ENCODE measurements around the gene CACHD1. TPM values are rescaled to one million over a fixed set of nuclear protein-coding genes. Genes with fewer than 3 reads are reported as not detected.

The CACHD1 gene
- total RNA-seq, 1 donor from 2014 or later, result 4.3 TPM

GRCh38 chr1:64549464-64550239 lies 79.7 kb downstream of the CACHD1 start:
- intact Hi-C loops (cut with DNase I), result no loop called here
- no peak for DNase-seq (ENCODE audit: low spot score in 2 of 2)
- no peak overlapping the region for H3K4me3 ChIP-seq

GRCh38 chr1:64550510-64550909 lies 80.6 kb downstream of the CACHD1 start:
- DNase-seq (ENCODE audit: low spot score in 2 of 2), result no peak
- Histone ChIP-seq H3K9me3 (no peaks in the 10 kb centered on the region), H3K27ac (no peak overlapping the region), H3K36me3 (no peaks in the 10 kb centered on the region), H3K27me3 (no peaks in the 10 kb centered on the region), H3K4me3 (no peak overlapping the region), H3K4me1 (peaks cover 0 to 5% of the 10 kb centered on the region in 2 donors)
- intact Hi-C loops (cut with DNase I), result no loop called here
- TF ChIP-seq CTCF (IDR thresholded peaks at IDR 0.05), result no peak

More at GRCh38 chr1:64549464-64550239, 79.7 kb downstream of the CACHD1 start:
- H3K27ac ChIP-seq, result no peak overlapping the region
- H3K36me3 ChIP-seq, result no peaks in the 10 kb centered on the region
- H3K9me3 ChIP-seq, result no peaks in the 10 kb centered on the region
- H3K4me1 ChIP-seq, result peaks cover 0 to 5% of the 10 kb centered on the region in 2 donors
- no peaks in the 10 kb centered on the region for H3K27me3 ChIP-seq
- TF ChIP-seq CTCF (IDR thresholded peaks at IDR 0.05), result no peak

GRCh38 chr1:64550946-64551605 lies 81.1 kb downstream of the CACHD1 start:
- no peak overlapping the region for H3K27ac ChIP-seq
- no peaks in the 10 kb centered on the region for H3K27me3 ChIP-seq
- peaks cover 0 to under 1% of the 10 kb centered on the region in 2 donors for H3K4me1 ChIP-seq
- H3K36me3 ChIP-seq, result no peaks in the 10 kb centered on the region
- TF ChIP-seq CTCF (IDR thresholded peaks at IDR 0.05), result no peak
- intact Hi-C loops (cut with DNase I), result no loop called here
- no peak for DNase-seq (ENCODE audit: low spot score in 2 of 2)
- H3K4me3 ChIP-seq, result no peak overlapping the region
- H3K9me3 ChIP-seq, result no peaks in the 10 kb centered on the region

GRCh38 chr1:64553285-64553684 lies 83.4 kb downstream of the CACHD1 start:
- peaks cover 0 to 3% of the 10 kb centered on the region in 2 donors for H3K36me3 ChIP-seq
- H3K4me3 ChIP-seq, result no peak overlapping the region
- H3K27ac ChIP-seq, result no peak overlapping the region
- DNase-seq (ENCODE audit: low spot score in 2 of 2), result no peak
- H3K9me3 ChIP-seq, result no peaks in the 10 kb centered on the region
- intact Hi-C loops (cut with DNase I), result no loop called here
- no peaks in the 10 kb centered on the region for H3K4me1 ChIP-seq
- TF ChIP-seq CTCF (IDR thresholded peaks at IDR 0.05), result no peak
- no peaks in the 10 kb centered on the region for H3K27me3 ChIP-seq

GRCh38 chr1:64555947-64556346 lies 86.0 kb downstream of the CACHD1 start:
- DNase-seq (ENCODE audit: low spot score in 2 of 2), result no peak
- Histone ChIP-seq H3K36me3 (peaks cover 0 to 7% of the 10 kb centered on the region in 2 donors), H3K4me1 (no peaks in the 10 kb centered on the region), H3K27ac (no peak overlapping the region), H3K4me3 (no peak overlapping the region), H3K27me3 (no peaks in the 10 kb centered on the region), H3K9me3 (no peaks in the 10 kb centered on the region)
- no peak for TF ChIP-seq CTCF (IDR thresholded peaks at IDR 0.05)
- intact Hi-C loops (cut with DNase I), result no loop called here

All from ascending aorta (tissue), 2 donors.